GM21717 (cell line): ENCODE measurements around the gene TBL1X.

Experiments
- ATAC-seq: cut with Tn5 transposase; IDR thresholded peaks from one replicate; pipeline ENCODE4 v1.9.1; 2021; ENCODE audit warnings: mild to moderate bottlenecking, moderate library complexity; ENCODE audit not compliant: unreplicated experiment

TBL1X gene

DNA sequence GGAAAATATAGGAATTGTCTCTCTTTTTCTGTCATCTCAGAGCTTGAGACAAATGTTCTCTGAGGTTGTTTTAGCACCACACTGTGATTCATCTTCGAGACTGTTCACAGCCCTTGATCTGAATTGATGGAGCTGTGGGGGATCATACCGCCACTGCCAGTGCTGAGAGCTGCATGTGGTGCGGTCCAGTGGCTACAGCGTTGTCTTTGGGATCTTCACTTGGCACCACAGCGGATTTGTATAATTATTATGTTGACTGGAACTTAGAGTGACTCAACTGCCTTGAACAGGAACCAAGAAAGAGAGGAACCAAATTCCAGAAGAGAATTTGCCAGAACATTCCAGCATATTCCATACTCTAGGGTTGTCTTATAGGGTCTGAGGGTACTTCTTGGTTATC, 29.1 kb downstream of the TBL1X start:
- no peak for ATAC-seq

DNA sequence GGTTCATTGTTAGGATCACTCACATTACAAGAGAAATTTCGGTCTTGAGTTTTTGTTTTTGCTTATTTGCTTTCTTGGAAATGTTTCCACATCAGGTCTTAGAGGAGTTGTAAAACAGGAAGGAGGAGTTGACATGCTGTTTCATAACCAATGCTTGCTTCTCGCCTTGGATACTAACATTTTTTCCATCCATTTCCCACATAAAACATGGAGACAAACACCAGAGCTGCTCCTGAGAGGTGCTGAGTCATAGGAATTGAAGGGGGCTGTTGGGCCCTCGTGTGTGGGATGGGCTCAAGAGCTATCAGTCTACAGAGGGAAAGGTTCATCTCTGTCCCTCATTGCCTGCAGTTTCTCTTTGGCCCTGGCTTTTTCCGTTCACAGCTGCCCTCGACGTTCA, 29.9 kb downstream of the TBL1X start:
- no peak for ATAC-seq

DNA sequence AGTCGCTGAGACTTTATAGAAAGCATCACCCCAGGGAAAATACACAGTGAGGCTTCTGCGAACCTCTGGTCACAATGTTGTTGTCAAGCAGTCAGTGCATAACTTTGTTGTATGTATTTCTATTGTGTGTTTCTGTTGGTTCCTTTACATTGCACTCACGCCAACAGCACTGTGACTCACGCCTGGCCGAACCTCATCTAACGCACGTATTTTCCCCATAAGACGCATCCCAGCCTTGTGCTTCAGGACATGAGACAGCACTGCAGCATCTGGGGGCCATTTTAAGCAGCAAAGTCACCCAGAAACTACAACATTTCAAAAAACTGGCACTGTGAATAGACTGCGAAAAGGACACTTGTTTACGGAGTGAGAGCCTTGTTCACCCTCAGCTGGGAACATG, 30.6 kb downstream of the TBL1X start:
- ATAC-seq = no peak

DNA sequence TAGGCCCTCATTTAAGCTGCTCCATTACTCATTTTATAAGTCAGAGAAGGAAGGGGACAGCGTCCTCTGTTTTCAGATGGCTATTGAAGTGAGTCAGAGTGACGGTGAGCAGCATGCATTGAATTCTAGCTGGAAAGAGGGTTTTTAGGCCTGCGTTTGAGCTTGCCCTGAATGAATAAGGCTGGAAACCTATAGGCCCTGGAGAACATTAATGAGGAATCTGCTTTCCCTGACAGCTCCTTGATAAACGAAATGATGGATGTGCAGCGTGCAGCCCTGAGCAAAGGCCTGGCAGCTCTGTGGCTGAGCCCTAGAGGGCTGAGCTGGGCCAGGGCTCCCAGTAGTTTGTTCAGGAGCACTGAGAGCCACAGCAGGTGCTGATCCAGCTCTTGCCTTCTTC, 33.4 kb downstream of the TBL1X start:
- no peak for ATAC-seq

DNA sequence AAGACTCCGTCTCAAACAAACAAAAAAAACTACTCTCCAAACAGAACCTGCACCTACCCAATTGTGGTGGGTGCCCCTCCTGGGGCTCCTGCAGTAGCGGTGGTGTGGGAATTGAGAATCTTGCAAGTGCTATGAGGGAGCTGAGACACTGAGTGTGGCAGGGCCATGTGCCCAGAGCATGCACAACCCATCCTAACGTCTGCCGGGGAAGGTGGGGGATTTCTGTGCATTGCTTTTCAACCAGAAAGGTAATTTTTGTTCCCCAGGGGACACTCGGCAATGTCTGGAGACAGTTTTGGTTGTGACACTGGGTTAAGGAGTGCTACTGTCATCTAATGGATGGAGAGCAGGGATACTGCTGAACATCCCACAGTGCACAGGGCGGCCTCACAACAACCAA, 35.7 kb downstream of the TBL1X start:
- ATAC-seq = no peak

DNA sequence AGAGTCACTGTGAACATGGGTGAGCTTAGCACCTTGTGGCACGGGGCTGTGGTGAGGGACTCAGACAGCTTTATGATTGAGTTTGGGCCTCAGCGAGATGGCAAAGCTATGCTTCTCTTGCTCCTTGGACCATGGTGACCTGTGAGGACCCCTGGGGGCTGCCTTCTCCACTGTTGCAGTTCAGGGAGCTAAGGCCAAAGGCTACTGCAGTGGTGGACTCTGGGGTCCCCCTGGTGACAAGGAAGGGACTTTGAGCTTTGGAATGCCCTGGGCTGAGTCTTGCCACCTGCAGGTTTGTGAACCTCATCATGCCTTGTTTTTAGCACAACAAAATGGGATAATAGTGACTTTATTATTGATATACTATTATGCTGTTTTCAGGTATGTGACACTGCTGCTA, 36.5 kb downstream of the TBL1X start:
- ATAC-seq = no peak

DNA sequence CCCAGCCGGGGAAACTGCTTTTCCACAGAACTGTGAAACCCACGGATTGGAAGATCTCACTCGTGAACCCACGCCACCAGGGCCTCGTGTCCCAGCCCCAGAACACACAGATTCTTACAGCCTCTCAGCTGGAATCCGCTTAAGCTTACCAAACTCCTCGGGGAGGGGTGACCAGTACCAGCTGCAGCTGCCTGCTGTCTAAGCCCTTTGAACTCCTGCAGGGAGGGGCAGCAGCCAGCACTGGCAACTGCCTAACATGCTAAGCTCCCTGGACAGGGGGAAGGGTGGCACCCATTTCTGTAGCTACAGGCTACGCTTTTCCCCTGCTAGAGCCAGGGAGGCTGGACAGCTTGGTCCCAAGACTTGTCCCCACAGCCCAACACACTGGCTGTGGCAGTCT, 38.4 kb downstream of the TBL1X start:
- no peak for ATAC-seq

DNA sequence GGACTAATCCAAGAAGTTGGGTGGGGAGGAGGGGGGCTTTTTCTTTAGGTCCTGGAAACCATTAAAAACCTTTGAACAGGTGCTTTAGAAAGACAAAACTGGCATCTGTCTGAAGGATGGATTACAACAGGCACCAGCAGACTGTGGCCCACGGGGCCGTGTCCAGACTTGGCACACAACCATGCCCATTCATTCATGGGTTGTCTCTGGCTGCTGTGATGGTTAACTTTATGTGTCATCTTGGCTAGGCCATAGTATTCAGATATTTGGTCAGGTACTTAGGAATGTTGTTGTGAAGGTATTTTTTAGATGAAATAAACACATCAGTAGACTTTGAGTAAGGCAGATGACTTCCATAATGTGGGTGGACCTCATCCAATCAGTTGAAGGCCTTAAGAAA, 45.5 kb downstream of the TBL1X start:
- no peak for ATAC-seq

DNA sequence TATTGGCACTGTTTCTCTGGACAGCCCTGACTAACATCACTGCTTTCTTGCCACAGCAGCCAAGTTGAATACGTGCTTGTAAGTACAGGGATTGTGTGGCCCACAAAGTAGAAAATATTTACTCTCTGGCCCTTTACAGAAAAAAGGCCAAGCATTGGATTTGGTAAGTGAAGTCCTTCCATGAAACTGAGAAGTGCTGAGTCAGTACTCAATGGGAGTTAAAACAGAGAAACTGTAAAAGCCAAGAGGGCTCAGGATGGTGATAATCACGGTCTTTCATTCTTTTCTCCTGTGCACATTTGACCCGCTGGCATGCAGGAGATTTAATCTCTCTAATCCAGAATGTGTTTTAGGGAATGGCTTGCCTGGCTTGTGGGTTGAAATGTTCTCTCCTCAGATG, 46.1 kb downstream of the TBL1X start:
- no peak for ATAC-seq

DNA sequence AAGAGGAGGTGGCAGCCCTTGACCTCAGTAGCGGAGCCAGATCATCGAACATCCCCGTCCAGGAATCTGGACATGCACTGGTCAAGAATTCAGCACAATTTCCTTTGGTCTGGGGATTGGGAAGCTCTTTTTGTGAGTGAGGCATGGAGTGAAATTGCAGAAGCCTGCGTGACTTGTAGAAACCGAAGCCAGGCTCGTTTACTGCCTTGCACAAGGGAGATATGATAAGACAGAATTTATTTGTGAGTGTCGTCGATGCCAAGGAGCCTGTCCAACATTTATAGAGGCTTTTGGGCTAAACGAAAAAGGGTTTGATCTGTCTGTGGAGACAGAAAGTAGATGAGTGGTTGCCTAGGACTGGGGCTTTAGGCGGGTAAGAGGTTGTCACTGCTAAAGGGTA, 50.6 kb downstream of the TBL1X start:
- no peak for ATAC-seq

DNA sequence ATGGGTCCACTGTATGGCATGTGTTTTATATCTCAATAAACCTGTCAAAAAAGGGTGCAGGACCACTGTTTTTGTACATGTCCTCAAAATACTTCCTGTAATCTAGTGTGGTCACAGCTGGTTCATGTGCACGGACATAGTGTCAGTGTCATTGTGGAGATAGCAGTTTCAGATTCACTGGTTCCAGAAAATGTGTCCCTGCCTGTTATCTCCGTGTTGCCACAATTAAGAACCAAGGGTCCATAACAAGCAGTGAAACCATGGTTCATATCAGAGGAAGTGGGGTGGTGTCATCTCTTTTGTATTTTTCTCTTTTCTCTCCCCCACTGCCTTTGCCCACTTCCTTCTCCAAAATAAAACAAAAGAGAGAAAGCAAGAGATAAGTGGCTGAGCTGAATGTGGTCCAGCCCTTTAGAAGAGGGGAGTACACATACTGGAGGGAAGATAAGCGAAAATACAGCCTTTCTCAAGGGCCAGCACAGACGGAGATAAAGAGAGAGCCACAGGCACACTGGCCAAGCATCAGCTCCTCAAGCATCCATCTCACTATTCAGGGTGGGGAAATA, 51.2 kb downstream of the TBL1X start:
- no peak for ATAC-seq

DNA sequence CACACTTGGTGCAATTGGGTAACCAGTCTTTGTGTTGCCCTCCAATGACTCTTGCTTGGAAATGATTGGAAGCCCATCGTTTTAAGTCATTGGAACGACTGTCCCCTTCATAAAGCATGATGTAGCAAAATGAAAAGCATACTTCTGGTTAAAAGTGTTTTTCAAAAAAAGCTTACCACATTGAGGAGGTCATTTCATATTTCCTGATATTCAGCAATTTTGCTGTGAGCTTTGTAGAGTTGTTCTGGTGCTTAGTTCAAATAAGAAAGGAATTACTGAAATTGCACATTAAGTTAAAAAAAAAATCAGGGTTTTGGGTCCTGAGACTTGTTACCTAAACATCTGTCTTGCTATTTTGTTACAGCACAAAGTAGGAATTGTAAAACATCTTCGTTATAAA, 51.8 kb downstream of the TBL1X start:
- no peak for ATAC-seq

DNA sequence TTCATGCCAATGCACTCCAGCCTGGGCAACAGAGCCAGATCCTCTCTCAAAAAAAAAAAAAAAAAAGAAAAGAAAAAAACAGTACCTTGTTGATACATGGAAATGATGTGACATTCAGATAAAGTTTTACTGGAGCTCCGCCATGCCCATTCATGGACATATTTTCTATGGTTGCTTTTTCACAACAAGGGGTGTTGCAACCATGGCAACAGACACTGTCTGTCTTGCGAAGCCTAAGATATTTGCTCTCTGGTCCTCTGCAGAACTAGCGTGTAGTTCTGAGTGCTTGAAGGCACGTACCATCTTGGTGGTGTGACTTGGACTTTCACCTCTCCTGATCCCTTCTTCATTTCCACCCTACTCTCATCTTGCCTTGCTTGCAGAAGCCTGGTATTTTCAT, 53.2 kb downstream of the TBL1X start:
- ATAC-seq = no peak

DNA sequence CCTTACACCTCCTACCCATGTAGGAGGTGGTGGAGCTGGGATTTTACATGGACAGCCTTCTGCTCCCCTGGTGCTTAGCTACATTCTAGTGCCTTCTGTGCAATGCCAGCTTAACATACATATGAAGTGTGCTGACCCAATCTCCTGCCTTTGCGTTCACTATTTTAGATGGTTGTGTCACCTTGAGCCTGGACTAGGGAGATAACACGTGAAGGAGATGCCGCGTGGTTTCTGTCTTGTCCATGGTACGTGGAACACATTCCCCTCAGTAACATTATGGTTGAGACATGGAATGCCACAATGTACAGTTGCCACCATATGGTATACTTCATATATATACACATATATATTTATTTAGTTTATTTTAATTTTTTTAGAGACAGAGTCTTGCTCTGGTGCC, 54.0 kb downstream of the TBL1X start:
- ATAC-seq = no peak

DNA sequence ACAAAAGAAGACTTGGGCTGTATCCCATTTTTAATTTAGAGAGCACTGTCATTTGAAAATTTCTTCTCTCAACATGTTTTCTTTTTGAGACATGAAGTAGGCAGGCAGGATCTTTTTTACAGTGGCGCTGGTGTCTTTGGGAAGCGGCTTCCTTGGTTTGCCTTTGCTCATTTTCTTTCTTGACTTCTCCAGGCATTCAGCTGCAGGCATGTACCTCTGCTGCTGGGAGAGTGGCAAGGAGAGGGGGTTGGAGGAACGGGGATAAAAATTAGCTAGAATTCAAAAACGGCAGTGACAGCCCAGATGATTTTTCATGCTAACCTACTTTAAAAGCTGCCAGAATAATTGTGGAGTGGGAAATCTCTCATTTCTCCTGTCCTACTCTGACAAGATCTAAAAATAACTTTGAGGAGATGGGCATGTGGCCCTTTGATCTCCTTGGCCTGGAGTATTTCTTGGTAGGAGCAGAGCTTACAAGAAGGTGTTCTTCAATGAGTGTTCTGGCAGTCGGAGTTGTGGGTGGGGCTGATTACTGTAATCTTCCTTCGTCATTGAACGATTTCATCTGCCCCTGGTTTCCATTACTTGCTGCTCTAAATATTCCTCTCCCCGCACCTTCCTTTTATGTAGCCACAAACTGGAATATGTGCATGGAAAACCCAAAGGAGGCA, 54.8 kb downstream of the TBL1X start:
- no peak for ATAC-seq

DNA sequence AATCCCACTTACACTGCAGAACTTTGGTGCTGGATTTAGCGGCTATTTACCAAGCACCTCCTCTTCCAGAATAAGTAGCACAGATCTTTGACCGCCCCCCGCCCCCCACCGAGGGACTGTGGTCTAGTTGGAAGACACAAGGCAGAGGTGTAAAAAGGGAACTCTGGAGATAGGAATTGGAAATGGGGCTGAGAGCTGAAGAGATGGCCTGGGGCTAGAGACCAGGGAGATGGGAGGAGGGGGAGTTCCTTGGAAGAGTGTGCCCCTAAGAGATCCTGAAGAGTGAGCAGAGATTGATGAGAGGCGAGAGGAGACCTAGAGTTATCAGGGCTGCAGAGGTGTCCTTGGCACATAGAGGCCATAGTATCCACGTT, 55.3 kb downstream of the TBL1X start:
- ATAC-seq = no peak

DNA sequence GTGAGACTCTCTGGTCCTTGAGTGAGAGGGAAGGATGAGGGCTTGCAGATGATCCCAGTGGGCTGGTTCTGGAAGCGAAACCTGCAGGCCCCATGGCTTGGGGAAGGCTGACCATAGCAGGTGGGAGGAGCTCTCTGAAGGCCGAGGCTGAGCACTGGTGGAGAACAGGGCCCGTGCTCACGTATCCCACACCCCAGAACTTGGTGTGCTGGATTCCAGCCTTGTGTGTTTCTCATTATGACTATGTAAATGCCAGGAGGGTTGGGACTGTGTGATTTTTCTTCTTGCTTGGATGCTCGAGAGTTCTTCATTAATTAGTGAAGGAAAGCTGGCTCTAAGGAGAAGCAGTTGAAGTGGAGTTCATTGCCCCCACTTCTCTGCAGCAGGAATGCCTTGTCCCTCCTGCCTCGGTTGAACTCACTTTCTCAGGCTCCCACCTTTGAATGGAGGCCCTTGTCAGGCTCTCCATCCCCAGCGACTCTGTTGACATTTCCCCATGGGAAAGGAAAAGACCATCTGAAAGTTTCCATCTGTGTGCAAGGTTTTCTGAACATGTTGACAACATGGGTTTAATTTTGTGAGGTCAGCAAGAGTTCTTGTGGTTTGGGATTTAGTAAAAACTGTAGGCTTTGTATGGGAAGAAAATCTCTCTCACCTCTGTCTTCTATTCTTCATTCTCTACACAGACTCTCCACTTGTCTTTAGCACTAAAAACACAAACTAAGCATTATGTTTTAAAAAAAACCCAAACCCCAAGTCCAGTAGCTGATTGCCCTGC, 57.7 kb downstream of the TBL1X start:
- ATAC-seq = no peak

DNA sequence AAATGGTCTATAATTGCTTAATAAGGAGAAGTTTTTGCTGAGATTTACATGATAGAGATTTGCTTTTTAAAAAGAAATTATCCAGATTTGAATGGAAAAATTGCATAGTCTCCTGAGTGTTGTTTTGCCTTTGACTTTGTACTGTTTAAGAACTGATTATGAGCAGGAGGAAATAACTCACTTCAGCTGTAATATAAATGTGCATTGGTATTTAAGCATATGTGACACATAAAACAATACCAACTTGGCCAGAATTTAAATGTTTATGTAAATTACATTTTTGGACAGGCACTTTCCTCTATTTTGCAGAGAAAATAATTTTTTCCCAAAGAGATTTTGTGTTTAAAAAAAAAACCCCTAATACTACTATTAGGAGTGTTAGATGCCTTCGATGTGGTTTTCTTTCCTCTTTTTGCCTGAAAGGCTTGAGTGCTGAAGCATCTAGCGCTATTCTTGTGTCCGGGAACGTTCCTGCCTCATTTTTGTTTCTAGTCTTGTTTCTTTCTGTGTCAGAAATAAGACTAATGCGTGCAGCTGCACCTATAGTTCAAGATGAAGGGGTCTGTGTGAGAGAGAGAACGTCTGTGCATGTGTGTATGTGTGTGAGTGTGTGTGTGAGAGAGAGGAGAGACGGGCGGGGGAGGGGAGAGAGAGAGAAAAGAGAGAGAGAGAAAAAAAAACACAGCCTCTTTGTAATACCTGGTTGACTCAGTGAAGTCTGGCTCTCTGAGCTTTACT, 60.8 kb downstream of the TBL1X start:
- peak; percentile 55 for ATAC-seq

DNA sequence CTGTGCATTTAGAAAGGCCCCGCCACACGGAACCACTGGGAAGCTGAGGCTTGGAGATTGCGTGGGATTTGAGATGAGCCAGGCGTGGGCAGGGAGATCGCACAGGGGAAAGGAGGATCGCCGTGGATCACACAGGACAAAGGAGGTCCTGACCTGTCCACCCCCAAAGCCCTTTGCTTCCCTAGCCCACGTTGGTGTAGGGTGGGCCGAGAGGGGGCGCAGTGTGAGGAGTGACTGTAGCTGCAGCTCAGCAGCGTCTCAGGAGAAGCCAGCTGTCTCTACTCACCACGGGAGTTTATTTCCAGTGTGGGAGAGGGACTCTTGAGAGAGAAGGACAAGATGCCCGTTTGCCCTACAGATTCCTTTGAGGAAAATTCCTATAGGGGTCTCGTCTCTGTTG, 62.1 kb downstream of the TBL1X start:
- ATAC-seq = no peak

DNA sequence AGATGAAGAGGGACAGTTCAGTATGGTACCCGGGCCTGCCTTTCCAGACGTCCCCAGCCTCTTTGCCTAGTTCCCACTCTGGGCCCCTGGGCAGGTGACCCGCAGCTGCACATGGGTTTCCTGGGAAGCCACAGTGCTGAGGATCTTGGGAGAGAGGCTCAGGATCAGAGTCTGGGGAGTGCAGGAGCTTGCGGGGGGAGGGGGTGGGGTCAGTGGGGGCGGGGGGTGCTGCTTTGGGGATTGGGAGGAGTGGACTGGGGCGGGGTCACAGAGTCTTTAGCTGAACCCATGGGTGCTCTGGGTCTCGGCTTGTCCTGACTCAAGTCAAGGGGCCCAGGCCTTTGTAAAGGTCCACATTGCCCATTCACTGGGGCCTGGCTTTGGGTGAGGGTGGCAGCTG, 63.6 kb downstream of the TBL1X start:
- no peak for ATAC-seq

DNA sequence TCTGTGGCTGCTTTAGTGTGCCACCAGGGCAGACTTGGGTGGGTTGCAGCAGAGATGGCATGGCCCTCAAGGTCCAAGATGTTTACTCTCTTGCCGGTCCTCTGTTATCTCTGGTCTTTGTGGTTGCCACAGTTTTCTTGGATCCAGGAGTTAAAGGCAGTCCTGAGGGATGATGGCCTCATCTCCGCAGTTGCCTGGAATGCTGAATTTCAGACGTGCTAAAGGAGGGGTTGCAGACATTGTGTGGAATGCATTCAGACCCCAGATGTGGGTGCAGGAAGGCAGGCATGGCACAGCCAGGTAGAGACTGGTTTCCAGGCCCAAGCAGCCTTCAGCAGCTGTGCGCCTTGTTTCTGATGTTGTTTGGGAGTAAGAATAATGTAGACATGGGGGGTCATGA, 64.4 kb downstream of the TBL1X start:
- no peak for ATAC-seq

DNA sequence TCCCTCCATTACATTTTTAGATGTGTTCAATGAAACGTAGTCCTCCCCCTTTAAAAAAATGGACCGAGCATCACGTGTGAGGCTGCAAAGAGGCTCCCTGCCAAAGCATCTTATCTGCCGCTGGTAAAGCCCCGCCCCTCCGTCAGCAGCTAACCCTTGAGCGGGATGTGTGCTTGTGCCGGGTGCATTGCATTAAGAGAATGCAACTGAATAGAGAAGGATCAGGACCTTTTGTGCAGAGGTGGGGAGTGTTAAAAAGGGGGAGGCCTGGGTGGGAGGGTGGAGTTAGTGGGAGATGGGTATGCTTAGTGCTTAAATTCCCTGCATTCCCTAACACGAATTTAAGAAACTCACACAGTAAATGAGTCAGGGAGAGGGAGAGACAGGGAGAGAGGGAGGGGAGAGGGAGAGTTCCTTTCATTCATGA, 66.0 kb downstream of the TBL1X start:
- ATAC-seq = peak; percentile 73
